ENCODE results near the gene TRPC4AP.

- no peak for TF ChIP-seq CTCF (IDR thresholded peaks at IDR 0.05)
- TF ChIP-seq POLR2A (IDR thresholded peaks at IDR 0.05): no peak
Observed at GRCh38 chr20:35059110-35059509, 33.5 kb downstream of the TRPC4AP start.
